GM13976 (cell line): Measurements from ENCODE around the gene ENPP6.
"Not testable (repeated sequence)": the region's sequence is repeated elsewhere in the genome, so short reads cannot be mapped to it uniquely, and the experiment has no call there.

Experiments used
- DNase-seq: peaks from one replicate; pipeline ENCODE4 v3.0.0; 2012; ENCODE audit warnings: low spot score
- in situ Hi-C: fragments of 300-500 bp; cut with MboI; formaldehyde crosslinking; loops from one replicate; pipeline ENCODE4 v1.12.0; 2022; ENCODE audit warnings: low sequenced_read_pairs, mixed read lengths, inconsistent platforms; ENCODE audit not compliant: unreplicated experiment
- TF ChIP-seq, protein P1 (sequence below): IDR thresholded peaks from 2 replicates; pipeline ENCODE4 v1.5.1; 2012; ENCODE audit warnings: borderline replicate concordance, mild to moderate bottlenecking; ENCODE audit not compliant: insufficient read depth; ENCODE audit errors: extremely low read depth, missing control alignments, control extremely low read depth

The ENPP6 gene

DNA sequence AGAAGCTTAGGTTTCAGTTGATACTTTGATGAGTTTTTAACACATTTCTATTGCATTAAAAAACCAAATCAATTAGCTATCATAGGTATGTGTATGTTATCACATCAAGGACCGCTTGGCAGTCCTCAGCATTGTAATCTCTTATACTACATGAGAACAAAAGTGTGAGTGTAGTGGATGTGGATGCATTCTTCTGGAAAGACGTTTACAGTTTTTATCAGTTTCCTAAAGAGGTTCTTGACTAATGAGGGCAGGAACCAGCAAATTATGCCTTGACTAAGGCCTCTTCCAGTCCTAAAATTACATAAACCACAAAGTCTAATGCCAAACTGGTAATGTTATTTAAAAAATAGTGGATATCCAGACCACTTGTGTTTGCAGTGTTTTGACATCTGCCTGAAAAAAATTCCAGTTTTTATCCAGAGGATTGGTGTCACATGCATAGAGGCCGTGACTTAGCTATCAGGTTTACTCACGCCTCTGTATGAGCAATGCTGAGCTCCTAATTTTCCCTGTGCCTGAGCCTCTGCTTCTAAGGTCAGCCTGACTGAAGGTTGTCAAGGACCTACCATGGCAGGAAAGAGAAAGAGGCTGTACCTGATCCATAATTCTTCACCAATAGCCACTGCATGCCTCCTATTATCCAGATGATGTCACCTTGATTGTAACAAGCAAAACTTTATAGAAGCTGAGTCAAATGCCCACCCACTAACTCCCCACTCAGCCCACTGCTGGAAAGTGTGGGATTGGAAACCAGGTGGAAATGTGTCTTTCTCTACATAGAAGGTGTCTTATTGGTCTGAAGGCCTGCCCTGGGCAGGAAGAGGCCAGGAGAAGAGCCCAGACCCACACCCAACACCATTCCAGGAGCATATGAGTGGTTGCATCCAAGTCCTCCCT is 68.7 kb downstream of the ENPP6 start:
- DNase-seq = no peak
- TF ChIP-seq, protein P1, sequence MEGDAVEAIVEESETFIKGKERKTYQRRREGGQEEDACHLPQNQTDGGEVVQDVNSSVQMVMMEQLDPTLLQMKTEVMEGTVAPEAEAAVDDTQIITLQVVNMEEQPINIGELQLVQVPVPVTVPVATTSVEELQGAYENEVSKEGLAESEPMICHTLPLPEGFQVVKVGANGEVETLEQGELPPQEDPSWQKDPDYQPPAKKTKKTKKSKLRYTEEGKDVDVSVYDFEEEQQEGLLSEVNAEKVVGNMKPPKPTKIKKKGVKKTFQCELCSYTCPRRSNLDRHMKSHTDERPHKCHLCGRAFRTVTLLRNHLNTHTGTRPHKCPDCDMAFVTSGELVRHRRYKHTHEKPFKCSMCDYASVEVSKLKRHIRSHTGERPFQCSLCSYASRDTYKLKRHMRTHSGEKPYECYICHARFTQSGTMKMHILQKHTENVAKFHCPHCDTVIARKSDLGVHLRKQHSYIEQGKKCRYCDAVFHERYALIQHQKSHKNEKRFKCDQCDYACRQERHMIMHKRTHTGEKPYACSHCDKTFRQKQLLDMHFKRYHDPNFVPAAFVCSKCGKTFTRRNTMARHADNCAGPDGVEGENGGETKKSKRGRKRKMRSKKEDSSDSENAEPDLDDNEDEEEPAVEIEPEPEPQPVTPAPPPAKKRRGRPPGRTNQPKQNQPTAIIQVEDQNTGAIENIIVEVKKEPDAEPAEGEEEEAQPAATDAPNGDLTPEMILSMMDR = no peak
- in situ Hi-C loops = no loop called here

DNA sequence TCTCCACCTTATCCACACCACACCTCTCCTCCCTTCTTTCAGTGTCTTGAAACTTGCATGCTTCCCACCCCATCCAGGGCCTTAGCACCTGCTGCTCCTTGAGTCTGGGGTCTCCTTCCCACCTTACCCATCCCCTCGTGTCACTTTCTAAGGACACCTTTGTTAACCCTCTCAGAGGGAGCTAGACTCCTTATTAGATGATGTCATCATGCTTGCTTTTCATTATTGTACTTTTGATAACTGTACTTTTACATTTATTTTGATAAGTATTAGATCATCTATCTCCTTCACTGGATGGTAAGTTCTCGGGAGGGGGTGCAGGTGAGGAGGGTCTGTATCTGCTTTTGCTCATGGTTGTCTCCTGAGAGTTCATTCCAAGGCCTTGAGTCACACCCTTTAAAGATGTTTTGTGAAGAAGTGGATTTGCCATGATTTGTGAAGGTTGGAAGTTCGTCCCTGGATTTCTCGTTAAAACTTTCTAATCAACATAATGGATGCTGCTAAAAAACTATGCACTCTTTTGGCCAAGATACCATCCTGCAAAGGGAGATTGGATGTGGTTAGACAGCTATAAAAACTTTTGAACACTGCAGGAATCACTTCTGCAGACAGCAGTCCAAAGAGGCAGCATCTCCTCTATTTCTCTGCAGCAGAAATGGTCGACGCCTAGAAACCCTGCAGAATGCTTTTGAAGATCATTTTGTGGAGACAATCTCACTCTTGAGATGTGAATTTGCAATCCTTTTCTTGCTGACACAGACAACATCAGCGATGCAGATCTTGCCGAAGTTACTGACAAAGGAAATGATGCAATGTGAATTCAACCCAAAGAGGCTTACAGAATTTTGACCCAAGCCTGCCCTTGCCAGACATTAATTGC is 69.6 kb downstream of the ENPP6 start:
- TF ChIP-seq, protein P1 = no peak
- no peak for DNase-seq
- in situ Hi-C loops = no loop called here

DNA sequence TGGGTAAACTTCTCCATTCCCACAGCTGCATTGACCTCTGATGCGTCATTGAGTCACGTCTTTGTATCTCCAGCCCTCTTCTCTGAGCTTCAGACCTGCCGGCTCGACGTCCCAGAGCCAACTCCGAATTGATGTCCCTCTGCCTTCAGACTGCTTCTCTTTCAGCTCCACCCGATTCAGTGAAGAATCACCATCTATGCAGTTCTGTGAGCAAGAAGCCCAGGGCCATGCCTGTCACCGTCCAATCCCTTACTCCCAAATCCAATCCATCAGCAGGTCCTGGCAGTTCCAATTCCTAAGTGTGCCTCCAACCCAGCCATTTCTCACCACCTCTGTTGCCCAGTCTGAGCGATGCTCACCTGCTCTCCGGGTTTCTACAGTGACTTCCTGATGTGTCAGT is 70.7 kb downstream of the ENPP6 start:
- no peak for DNase-seq
- in situ Hi-C loops = no loop called here
- TF ChIP-seq, protein P1 = no peak

DNA sequence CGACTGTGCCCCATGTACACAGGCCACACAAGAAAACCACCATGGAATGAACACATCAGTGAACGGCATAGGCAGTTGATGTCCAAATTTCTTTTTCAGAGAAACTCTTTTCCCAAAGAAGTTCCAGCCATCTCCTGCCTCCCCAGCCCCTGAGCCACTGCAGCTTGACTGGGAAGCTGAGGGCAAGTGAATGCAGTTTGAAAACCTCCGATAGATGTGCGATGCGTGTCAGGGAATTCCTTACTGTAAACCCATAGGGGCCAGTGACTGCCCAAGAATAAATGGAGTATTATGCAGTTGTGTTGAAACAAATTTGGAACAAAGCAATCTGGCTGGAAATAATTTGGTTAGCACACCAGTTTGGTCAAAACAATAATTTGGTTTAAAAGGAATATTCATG is 72.1 kb downstream of the ENPP6 start:
- in situ Hi-C loops = no loop called here
- TF ChIP-seq, protein P1 = no peak
- no peak for DNase-seq

DNA sequence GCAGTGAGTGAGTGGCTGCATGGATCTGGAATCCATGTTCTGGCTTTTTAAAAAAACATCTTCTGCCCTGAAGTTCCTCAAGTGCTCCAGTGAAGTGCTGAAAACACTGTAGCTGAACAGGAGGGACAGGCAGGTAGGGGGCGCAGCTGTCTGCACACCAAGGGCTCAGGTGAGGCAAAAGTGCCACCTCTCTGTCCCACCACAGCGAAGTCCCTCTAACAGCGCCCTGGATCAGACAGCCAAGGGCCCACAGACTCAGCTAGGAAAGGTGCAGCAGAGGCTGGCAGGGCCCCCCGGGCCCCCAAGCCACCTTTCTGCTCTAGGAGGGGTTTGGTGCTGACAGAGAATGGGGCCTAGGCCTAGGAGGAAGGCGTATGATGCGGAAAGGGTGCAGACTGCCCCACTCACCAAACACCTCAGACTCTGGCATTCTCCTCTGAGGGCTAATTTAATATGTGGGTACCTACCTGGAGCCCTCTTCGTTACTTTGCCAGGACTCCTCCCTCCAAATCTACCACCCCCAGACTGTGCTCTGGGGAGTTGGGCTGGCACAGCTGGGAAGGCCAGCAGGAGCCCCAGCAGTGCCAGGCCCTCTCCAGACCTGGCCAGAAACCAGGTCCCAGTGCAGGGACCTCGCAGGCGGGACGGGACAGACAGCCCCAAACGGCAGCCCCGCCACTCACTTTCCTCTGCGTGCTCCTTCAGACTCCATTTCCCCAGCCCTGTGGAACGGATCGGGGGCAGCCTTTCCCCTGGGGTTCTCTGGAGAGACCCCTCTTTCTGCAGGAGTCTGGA is 73.7 kb downstream of the ENPP6 start:
- DNase-seq = no peak
- TF ChIP-seq, protein P1 = no peak
- in situ Hi-C loops = no loop called here

DNA sequence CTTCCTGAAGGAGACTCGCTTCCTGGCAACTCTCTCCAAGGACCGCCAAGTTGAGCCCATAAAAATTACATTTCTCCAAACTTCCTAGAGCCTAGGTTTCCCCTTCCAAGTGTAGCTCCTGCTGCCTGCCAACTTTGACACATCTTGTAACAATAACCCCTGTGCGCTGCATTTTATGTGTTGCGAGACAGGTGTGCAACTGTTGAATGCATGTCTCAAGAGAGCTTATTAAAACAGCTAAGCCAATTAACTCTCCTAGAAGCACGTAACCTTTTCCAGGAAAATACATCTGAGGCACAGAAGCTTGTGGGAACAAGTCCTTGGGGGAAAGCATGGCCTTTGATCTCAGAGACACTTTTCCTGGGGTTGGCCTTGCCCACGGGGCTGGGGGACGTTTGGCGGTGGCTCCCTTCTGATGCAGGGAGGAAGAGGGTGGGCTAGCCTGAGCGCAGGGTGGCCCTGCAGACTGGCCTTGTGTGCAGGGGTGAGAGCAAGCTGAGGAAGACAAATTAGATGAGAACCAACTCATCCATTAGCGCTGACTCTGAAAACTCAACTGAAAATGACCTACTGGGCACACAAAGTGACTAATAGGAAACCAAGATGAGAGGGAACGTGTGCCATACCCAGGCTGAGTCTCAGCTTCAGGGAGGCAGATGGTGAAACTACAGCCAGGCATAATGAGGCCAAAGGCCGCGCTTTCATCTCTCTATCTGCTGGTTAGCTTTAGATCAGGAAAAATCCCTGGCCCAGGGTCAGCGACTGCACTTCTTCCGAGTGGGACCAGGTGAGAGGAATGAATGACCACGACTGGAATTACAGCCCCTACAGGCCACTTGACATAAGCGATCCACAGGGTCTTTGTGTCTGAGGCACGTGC is 75.3 kb downstream of the ENPP6 start:
- TF ChIP-seq, protein P1 = no peak
- in situ Hi-C loops = no loop called here
- DNase-seq = no peak

DNA sequence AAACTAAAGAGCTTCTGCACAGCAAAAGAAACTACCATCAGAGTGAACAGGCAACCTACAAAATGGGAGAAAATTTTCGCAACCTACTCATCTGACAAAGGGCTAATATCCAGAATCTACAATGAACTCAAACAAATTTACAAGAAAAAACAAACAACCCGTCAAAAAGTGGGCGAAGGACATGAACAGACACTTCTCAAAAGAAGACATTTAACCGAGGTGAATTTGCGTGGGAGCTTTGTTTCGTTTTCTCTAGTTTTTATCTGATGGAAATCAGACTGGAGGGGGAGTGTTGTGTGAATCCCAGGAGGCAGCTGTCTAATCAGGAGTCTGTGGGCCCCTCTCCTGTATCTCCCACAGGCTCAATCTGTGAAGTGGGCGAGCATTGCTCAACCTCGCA is 76.8 kb downstream of the ENPP6 start:
- DNase-seq, in situ Hi-C loops: not testable (repeated sequence)
